Measurements from ENCODE around the gene CPVL.
"Not testable (repeated sequence)": the region's sequence is repeated elsewhere in the genome, so short reads cannot be mapped to it uniquely, and the experiment has no call there.

CPVL gene

DNA sequence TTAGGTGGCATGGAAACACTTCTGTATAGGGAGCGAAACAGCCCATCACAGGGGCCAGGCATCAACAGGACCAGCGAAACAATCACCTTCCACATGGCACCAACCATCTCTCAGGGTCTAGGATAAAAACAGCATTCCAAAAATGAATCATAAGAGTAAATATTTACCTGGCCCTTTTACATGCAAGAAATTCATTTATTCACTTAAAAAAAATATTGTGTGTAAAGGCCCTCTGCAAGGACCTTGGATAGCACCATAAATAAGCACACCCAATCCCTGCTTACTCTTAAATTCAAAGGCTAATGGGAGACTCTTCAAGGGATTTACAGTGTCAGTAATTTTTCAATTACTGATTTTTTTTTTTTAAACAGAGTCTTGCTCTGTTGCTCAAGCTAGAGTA, 25.4 kb downstream of the CPVL start:
- DNase-seq (ENCODE audit: low read depth in 2 of 2), result no peak

GRCh38 chr7:29119538-29119937, 26.8 kb downstream of the CPVL start:
- no peak for DNase-seq (ENCODE audit: low read depth in 2 of 2)

DNA sequence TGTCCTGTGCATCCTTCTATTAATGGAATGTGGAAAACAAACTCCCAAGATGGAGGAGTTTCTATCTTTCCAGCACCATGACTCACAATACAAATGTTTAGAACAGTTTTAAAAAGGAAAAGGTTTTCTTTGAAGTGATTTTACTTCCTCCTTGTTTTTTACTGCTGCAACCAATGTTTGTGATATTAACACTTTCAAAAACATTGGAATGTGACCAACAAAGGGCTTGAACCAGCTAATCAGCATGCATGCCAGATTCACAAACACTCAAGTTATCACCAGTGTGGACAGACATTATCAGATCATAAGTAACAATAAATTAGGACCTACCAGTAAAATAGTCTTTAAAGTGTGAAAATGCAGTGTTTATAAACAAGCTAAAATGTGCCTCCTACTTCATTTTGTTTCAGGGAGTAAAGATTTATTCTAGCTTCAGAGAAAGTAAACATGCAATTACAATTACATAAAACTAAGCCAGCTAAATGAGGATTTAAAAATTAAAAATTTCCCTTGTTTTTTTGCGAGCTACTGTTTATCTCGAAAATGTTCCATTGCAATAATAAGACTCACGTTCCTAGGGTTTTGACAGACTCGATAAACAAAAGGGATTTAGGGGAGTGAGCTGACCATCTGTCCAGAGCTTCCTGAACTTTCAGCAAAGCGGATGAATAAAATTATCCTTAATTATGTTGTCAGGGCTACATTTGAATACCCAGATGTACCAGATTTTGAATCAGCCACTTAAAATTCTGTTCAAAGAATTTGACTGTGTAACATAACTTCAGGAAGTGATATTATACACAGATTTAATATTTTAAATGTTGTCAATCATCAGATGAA, 29.8 kb downstream of the CPVL start:
- DNase-seq (ENCODE audit: low read depth in 2 of 2), result no peak

DNA sequence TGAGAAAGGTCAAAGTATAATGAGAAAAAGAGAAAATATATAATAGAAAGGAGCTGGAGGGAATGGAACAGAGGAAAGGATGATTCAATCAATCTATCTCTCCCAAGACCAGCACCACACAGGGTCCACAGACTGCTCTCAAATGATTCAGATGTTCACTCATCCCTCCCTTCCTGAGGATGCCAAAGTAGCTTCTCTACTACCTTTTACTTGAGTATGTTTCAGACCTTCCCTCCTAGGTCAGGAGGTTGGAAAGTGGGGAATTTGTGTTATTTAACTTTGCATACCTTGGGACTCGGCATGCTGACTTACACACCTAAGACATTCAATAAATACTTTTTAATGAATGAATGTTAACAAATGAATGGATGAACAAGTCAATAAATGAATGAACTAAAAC, 30.6 kb downstream of the CPVL start:
- DNase-seq (ENCODE audit: low read depth in 2 of 2), result no peak

GRCh38 chr7:29115130-29115687, 31.1 kb downstream of the CPVL start:
- no peak for DNase-seq (ENCODE audit: low read depth in 2 of 2)

- DNase-seq (ENCODE audit: low read depth in 2 of 2), result not testable (repeated sequence)
Measured at GRCh38 chr7:29114266-29114665, 32.1 kb downstream of the CPVL start.

DNA sequence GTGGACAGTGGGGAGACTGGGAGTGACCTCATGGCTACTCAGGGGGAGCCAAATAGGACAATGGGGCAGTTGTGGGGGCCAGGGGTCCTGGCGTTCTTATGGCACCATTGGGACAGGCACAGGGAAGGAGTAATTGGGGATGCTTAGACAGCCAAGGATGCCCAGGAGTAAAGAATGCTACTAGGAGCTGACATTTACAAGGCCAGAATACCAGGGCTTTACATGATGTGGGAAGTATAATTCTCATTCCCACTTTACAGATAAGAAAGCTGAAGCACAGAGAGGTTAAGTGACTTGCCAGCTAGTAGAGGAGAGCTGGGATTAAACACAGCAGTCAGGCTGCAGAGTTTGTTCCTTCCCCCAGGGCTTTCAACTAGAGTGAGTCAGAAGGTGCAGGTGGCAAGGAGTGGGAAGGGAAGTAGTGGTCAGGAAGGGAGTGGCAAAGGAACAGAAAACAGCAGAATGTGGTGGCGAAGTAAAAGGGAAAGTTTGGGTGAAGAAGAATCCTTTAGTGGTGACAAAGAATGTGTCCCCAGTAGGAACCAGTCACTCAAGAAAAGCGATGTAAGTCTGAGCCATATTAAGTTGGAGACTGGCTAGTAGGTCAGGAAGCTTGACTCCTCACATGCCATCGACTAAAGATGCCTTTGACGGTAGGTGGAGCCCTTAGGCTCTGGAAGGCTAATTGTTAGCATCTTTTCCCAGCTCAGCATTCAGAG, 32.8 kb downstream of the CPVL start:
- no peak for DNase-seq (ENCODE audit: low read depth in 2 of 2)

GRCh38 chr7:29112721-29113120, 33.6 kb downstream of the CPVL start:
- DNase-seq (ENCODE audit: low read depth in 2 of 2), result no peak

DNA sequence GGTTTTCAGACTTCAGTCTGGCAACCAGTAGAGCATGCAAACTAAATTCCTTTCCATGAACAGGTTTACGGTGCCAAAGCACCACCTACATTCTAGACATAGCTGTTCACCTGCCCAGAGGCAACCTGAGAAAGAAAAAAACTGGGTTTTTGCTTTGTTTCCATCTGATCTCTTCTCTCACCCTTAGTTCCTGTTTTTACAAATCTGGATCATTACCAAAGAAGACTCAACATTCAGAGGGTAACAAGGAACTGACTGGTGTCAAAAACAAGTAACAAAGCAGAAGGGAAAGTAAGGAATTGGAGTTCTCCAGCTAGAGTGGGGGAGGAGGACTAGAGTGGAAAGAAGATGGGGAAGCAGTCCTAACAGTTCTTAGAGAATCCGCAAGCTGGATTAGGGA, 36.4 kb downstream of the CPVL start:
- no peak for DNase-seq (ENCODE audit: low read depth in 2 of 2)

- no peak for DNase-seq (ENCODE audit: low read depth in 2 of 2)
Measured at GRCh38 chr7:29109358-29109757, 37.0 kb downstream of the CPVL start.

GRCh38 chr7:29107056-29107455, 39.3 kb downstream of the CPVL start:
- DNase-seq (ENCODE audit: low read depth in 2 of 2), result no peak

DNA sequence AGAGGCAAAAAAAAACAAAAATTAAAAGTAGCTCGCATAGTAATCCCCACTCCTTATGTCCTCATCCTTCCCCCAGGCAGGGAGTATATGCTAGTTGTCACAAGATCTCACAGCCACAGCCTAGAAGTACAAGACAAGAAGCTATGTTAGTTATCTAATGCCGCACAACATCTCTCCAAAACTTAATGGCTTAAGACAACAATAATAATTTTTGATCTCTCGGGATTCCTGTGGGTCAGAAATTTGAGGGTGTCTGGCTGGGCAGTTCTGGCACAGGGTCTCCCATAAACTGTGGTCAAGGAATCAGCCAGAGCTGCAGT, 39.7 kb downstream of the CPVL start:
- DNase-seq (ENCODE audit: low read depth in 2 of 2), result no peak

GRCh38 chr7:29105752-29106668, 40.3 kb downstream of the CPVL start:
- no peak for DNase-seq (ENCODE audit: low read depth in 2 of 2)

GRCh38 chr7:29105191-29105590, 41.1 kb downstream of the CPVL start:
- no peak for DNase-seq (ENCODE audit: low read depth in 2 of 2)

- DNase-seq (ENCODE audit: low read depth in 2 of 2), result no peak
Measured at GRCh38 chr7:29102558-29103151, 43.7 kb downstream of the CPVL start.

GRCh38 chr7:29100924-29101323, 45.4 kb downstream of the CPVL start:
- DNase-seq (ENCODE audit: low read depth in 2 of 2), result no peak

- no peak for DNase-seq (ENCODE audit: low read depth in 2 of 2)
Measured at GRCh38 chr7:29099896-29100847, 46.2 kb downstream of the CPVL start.

GRCh38 chr7:29096446-29096730, 49.9 kb downstream of the CPVL start:
- DNase-seq (ENCODE audit: low read depth in 2 of 2), result no peak

- DNase-seq (ENCODE audit: low read depth in 2 of 2), result no peak
Measured at GRCh38 chr7:29095631-29096445, 50.5 kb downstream of the CPVL start.

DNA sequence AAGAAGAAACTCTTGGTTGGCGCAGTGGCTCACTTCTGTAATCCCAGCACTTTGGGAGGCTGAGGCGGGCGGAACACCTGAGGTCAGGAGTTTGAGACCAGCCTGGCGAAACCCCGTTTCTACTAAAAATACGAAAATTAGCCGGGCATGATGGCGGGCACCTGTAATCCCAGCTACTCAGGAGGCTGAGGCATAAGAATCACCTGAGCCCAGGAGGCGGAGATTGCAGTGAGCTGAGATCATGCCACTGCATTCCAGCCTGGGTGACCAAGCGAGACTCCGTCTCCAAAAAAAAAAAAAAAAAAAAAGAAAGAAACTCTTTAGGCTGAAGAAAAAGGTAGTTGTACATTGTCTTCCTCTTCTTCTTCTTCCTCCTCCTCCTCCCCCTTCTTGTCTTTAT, 53.2 kb downstream of the CPVL start:
- not testable (repeated sequence) for DNase-seq (ENCODE audit: low read depth in 2 of 2)

All from stimulated activated CD8-positive, alpha-beta memory T cell treated with anti-CD3 and anti-CD28 coated beads, Interleukin-7, amount 100 ng/mL, for 1 hour (primary cell).